CD4-positive, alpha-beta T cell (primary cell): ENCODE measurements around the gene TRAPPC2L. TPM values are rescaled to one million over a fixed set of nuclear protein-coding genes. Genes with fewer than 3 reads are reported as not detected.

Source experiments
- ATAC-seq: fragments of 200-7000 bp; cut with Tn5 transposase; one replicate; pipeline ENCODE4 v1.10.0; 2022; ENCODE audit warnings: mild to moderate bottlenecking; ENCODE audit not compliant: poor library complexity
- CTCF ChIA-PET: fragments of 350-600 bp; sonication (Branson Sonifier 250); formaldehyde crosslinking; loops from one replicate; lab custom pipeline; 2021; ENCODE audit warnings: antibody characterized with exemption, inconsistent platforms; lab: Charles Lee
- POLR2A ChIA-PET: fragments of 350-600 bp; sonication (Branson Sonifier 250); formaldehyde crosslinking; loops from one replicate; lab custom pipeline; 2021; ENCODE audit warnings: antibody characterized with exemption, inconsistent platforms; lab: Charles Lee
- DNase-seq, 14 experiments: peaks; one replicate each; pipeline ENCODE4 v3.0.0-alpha.2; 2013 to 2020; ENCODE audit warnings: mixed read lengths in 2 of 14
- H3K27ac ChIP-seq, 2 donors: one replicate each; pipeline versions ENCODE4 v1.5.1 to v1.7.0; 2013; ENCODE audit warnings: low read length in 2 of 2, low read depth in 1 of 2, mild to moderate bottlenecking in 1 of 2
- H3K27me3 ChIP-seq, 2 experiments: 1 replicate in 1 of 2; 2 replicates in 1 of 2; pipeline versions ENCODE4 v1.6.1 to v1.7.0; 2013; ENCODE audit warnings: low read length in 2 of 2, control low read depth in 1 of 2, mild to moderate bottlenecking in 1 of 2, moderate library complexity in 1 of 2; ENCODE audit not compliant: insufficient read depth in 2 of 2, control insufficient read depth in 1 of 2
- H3K36me3 ChIP-seq: one replicate; pipeline ENCODE4 v1.6.1; 2013; ENCODE audit warnings: low read length, control low read depth; ENCODE audit not compliant: insufficient read depth
- H3K4me1 ChIP-seq: one replicate; pipeline ENCODE4 v1.6.1; 2013; ENCODE audit warnings: low read length, control low read depth; ENCODE audit not compliant: insufficient read depth
- H3K4me3 ChIP-seq: one replicate; pipeline ENCODE4 v1.5.1; 2013; ENCODE audit warnings: mild to moderate bottlenecking, low read length, moderate library complexity
- H3K9me3 ChIP-seq, 2 experiments: 1 replicate in 1 of 2; 2 replicates in 1 of 2; pipeline versions ENCODE4 v1.6.1 to v1.7.0; 2013; ENCODE audit warnings: low read length in 2 of 2, mild to moderate bottlenecking in 2 of 2, control low read depth in 1 of 2, moderate library complexity in 1 of 2; ENCODE audit not compliant: control insufficient read depth in 1 of 2, insufficient read depth in 1 of 2
- H3K27ac Mint-ChIP-seq: one replicate; pipeline ENCODE4 v1.8.0; 2020; ENCODE audit warnings: mixed read lengths
- H3K27me3 Mint-ChIP-seq: one replicate; pipeline ENCODE4 v1.8.0; 2021; ENCODE audit warnings: mixed read lengths
- H3K36me3 Mint-ChIP-seq: one replicate; pipeline ENCODE4 v1.8.0; 2021; ENCODE audit warnings: low read depth, mixed read lengths
- H3K4me1 Mint-ChIP-seq: one replicate; pipeline ENCODE4 v1.8.0; 2021; ENCODE audit warnings: low read depth, mixed read lengths
- H3K4me3 Mint-ChIP-seq: one replicate; pipeline ENCODE4 v1.8.0; 2020; ENCODE audit warnings: mild to moderate bottlenecking, mixed read lengths
- H3K9me3 Mint-ChIP-seq: one replicate; pipeline ENCODE4 v1.8.0; 2020; ENCODE audit warnings: mixed read lengths
- CTCF ChIP-seq: fragments of 200-600 bp; IDR thresholded peaks from one replicate; pipeline ENCODE4 v1.8.0; 2022; ENCODE audit warnings: antibody characterized with exemption, mild to moderate bottlenecking
- intact Hi-C, 2 experiments: fragments of 100-400 bp; cut with DNase I in 1 of 2; cut with micrococcal nuclease in 1 of 2; formaldehyde crosslinking; loops; one replicate each; pipeline versions ENCODE4 v1.15.1 to v1.9.0; 2023 to 2025; cut with DNase I, micrococcal nuclease
- total RNA-seq, 174 experiments: library from RNA in 2 of 174; stranded (reverse) in 2 of 174; gene quantifications; one replicate each; pipeline ENCODE4 v1.2.3 and lab custom pipeline; 2021 to 2026

TRAPPC2L gene
- total RNA-seq, 2 experiments from 2014 or later = 48.0 to 48.2 TPM

DNA sequence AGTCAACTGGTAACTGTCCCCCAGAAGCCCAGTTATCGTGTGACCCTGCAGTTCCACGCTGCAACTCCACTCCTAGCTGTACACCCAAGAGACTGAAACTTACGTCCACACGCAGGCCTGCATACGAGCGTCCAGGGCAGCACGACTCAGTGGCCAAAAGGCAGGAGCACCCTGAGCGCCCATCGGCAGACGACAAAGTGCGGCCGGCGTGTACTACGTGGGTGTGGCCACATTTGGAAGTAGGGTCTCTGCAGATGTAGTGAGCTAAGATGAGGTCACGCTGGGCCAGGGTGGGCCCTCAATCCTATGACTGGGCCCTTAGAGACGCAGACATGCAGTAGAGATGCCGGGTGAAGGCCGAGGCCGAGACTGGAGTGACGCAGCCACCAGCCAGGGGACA, 13.7 kb upstream of the TRAPPC2L start:
- Histone ChIP-seq H3K36me3 (peaks cover 30% of the 10 kb centered on the region), H3K9me3 (no peaks in the 10 kb centered on the region), H3K4me1 (no peaks in the 10 kb centered on the region), H3K27me3 (no peaks in the 10 kb centered on the region), H3K4me3 (no peak overlapping the region), H3K27ac (no peak overlapping the region)
- Mint-ChIP-seq H3K36me3 (peaks cover 10% of the 10 kb centered on the region), H3K4me1 (no peaks in the 10 kb centered on the region), H3K9me3 (no peaks in the 10 kb centered on the region), H3K4me3 (no peak overlapping the region), H3K27ac (no peak overlapping the region), H3K27me3 (no peaks in the 10 kb centered on the region)
- ATAC-seq (no peak), DNase-seq (no peak)
- TF ChIP-seq CTCF = no peak
- CTCF ChIA-PET = no interaction called here
- intact Hi-C loops = no loop called here
- POLR2A ChIA-PET = no interaction called here

GRCh38 chr16:88844419-88845036, 12.4 kb upstream of the TRAPPC2L start:
- Mint-ChIP-seq H3K27me3 (no peaks in the 10 kb centered on the region), H3K27ac (no peak overlapping the region), H3K9me3 (no peaks in the 10 kb centered on the region), H3K4me3 (no peak overlapping the region), H3K36me3 (peaks cover 10% of the 10 kb centered on the region), H3K4me1 (no peaks in the 10 kb centered on the region)
- H3K4me1 ChIP-seq = no peaks in the 10 kb centered on the region
- POLR2A ChIA-PET = no interaction called here
- no peak overlapping the region for H3K4me3 ChIP-seq
- no peaks in the 10 kb centered on the region for H3K27me3 ChIP-seq
- H3K36me3 ChIP-seq = peaks cover 22% of the 10 kb centered on the region
- intact Hi-C loops = no loop called here
- no peaks in the 10 kb centered on the region for H3K9me3 ChIP-seq
- ATAC-seq = no peak
- DNase-seq = no peak
- CTCF ChIA-PET = no interaction called here
- TF ChIP-seq CTCF = no peak
- no peak overlapping the region for H3K27ac ChIP-seq

DNA sequence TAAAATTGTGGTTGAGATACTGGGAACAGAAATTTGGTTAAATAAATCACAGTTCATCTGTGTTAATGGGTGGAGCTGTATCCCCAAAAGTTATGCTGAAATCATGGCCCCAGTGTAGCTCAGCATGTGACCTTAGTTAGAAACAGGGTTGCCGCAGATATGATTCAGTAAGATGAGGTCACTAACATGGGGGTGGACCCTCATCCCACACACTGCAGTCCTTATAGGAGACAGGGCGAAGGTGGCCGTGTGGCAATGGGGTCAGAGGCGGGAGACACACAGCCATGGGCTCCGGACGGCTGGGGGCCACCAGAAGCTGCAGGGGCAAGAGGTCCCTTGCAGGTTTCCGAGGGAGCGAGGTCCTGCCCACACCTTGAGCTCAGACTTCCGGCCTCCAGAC, 10.8 kb upstream of the TRAPPC2L start:
- TF ChIP-seq CTCF = no peak
- CTCF ChIA-PET = no interaction called here
- no peaks in the 10 kb centered on the region for H3K9me3 ChIP-seq
- no peak overlapping the region for H3K27ac ChIP-seq
- Mint-ChIP-seq H3K4me3 (no peak overlapping the region), H3K27ac (no peak overlapping the region), H3K36me3 (peaks cover 5% of the 10 kb centered on the region), H3K4me1 (no peaks in the 10 kb centered on the region), H3K9me3 (no peaks in the 10 kb centered on the region), H3K27me3 (no peaks in the 10 kb centered on the region)
- no peaks in the 10 kb centered on the region for H3K27me3 ChIP-seq
- no peaks in the 10 kb centered on the region for H3K4me1 ChIP-seq
- POLR2A ChIA-PET = interaction anchor here (0.7 kb wide), 2 partner anchors 11 to 12 kb away, joined by 3 read pairs; partner anchors contain the start of genes GALNS and TRAPPC2L
- peaks cover 18% of the 10 kb centered on the region for H3K36me3 ChIP-seq
- ATAC-seq = no peak
- DNase-seq = no peak
- H3K4me3 ChIP-seq = no peak overlapping the region
- intact Hi-C loops = no loop called here
